H1 (cell line): Measurements from ENCODE around the gene TMTC4. TPM values are rescaled to one million over a fixed set of nuclear protein-coding genes. Genes with fewer than 3 reads are reported as not detected.

Source experiments
- CTCF ChIA-PET: fragments of 300-600 bp; sonication (Branson Sonifier 250); formaldehyde crosslinking; loops from one replicate; lab custom pipeline; 2021; ENCODE audit not compliant: partially characterized antibody; lab: Charles Lee
- POLR2A ChIA-PET: fragments of 300-600 bp; sonication (Branson Sonifier 250); formaldehyde crosslinking; loops from one replicate; lab custom pipeline; 2021; ENCODE audit warnings: inconsistent platforms; ENCODE audit not compliant: partially characterized antibody; lab: Charles Lee
- DNase-seq, 2 experiments: peaks; one replicate each; pipeline versions ENCODE4 v3.0.0 to v3.0.0-alpha.2; 2010 to 2022; ENCODE audit warnings: low spot score in 2 of 2, low read depth in 1 of 2, mixed read lengths in 1 of 2
- FAIRE-seq: peaks from 2 replicates; lab custom pipeline; 2011; peaks lifted over from hg19 to GRCh38; lab: Jason Lieb, UNC
- H2AFZ ChIP-seq: 2 replicates; pipeline ENCODE4 v1.8.1; 2012; ENCODE audit warnings: low read length, inconsistent platforms
- H2AK5ac ChIP-seq: 2 replicates; pipeline ENCODE4 v1.6.1; 2013; ENCODE audit warnings: low read depth, low read length
- H2BK120ac ChIP-seq: replicated peaks from 2 replicates; pipeline ENCODE3; 2013; ENCODE audit warnings: low read depth, low read length, inconsistent platforms
- H2BK12ac ChIP-seq: 2 replicates; pipeline ENCODE4 v1.6.1; 2013; ENCODE audit warnings: low read depth, low read length
- H2BK15ac ChIP-seq: 2 replicates; pipeline ENCODE4 v1.6.1; 2013; ENCODE audit warnings: low read length
- H2BK20ac ChIP-seq: 2 replicates; pipeline ENCODE4 v1.6.1; 2013; ENCODE audit warnings: low read length
- H2BK5ac ChIP-seq: 2 replicates; pipeline ENCODE4 v1.6.1; 2013; ENCODE audit warnings: low read depth, low read length
- H3K14ac ChIP-seq: 2 replicates; pipeline ENCODE4 v1.6.1; 2013; ENCODE audit warnings: inconsistent platforms; ENCODE audit not compliant: insufficient read length
- H3K18ac ChIP-seq: 2 replicates; pipeline ENCODE4 v1.6.1; 2013; ENCODE audit warnings: low read length; ENCODE audit errors: extremely low read depth
- H3K23ac ChIP-seq: 2 replicates; pipeline ENCODE4 v1.6.1; 2013; ENCODE audit warnings: inconsistent platforms; ENCODE audit not compliant: insufficient read length
- H3K23me2 ChIP-seq: 2 replicates; pipeline ENCODE4 v1.6.1; 2013; ENCODE audit warnings: low read depth, low read length
- H3K27ac ChIP-seq: 2 replicates; pipeline ENCODE4 v1.6.1; 2011; ENCODE audit warnings: low read depth, low read length, inconsistent platforms
- H3K27me3 ChIP-seq, 4 experiments: replicated peaks in 1 of 4; 1 replicate in 1 of 4; 2 replicates in 3 of 4; pipeline versions ENCODE4 v1.6.1 to v1.8.1; 2011 to 2013; ENCODE audit warnings: low read length in 3 of 4, mild to moderate bottlenecking in 3 of 4, inconsistent platforms in 2 of 4, mixed read lengths in 2 of 4, moderate library complexity in 1 of 4; ENCODE audit not compliant: control insufficient read depth in 3 of 4, insufficient read depth in 3 of 4; ENCODE audit errors: extremely low read depth in 1 of 4
- H3K36me3 ChIP-seq, 4 experiments: 2 replicates each; pipeline versions ENCODE4 v1.6.1 to v1.8.1; 2011 to 2013; ENCODE audit warnings: mild to moderate bottlenecking in 4 of 4, low read length in 3 of 4, moderate library complexity in 2 of 4, control low read depth in 1 of 4, inconsistent platforms in 1 of 4; ENCODE audit not compliant: insufficient read depth in 4 of 4, control insufficient read depth in 2 of 4
- H3K4ac ChIP-seq: replicated peaks from 2 replicates; pipeline ENCODE3; 2013; ENCODE audit warnings: low read length, low read depth, mixed read lengths, inconsistent platforms; ENCODE audit not compliant: insufficient read length
- H3K4me1 ChIP-seq, 4 experiments: replicated peaks in 1 of 4; 1 replicate in 1 of 4; 2 replicates in 3 of 4; pipeline versions ENCODE4 v1.6.1 to v1.8.1; 2011 to 2013; ENCODE audit warnings: low read length in 3 of 4, inconsistent platforms in 2 of 4, mixed read lengths in 1 of 4; ENCODE audit not compliant: insufficient read depth in 4 of 4, control insufficient read depth in 3 of 4
- H3K4me2 ChIP-seq, 2 experiments: 2 replicates each; pipeline versions ENCODE4 v1.6.1 to v1.8.1; 2011 to 2013; ENCODE audit warnings: low read depth in 2 of 2, low read length in 2 of 2, control low read depth in 1 of 2, inconsistent platforms in 1 of 2, mild to moderate bottlenecking in 1 of 2; ENCODE audit not compliant: insufficient read depth in 1 of 2
- H3K4me3 ChIP-seq, 4 experiments: fragments of 200-600, 300-600 bp in 1 of 4; sonication (generic), shearing (Covaris generic), sonication (Bioruptor Twin) in 1 of 4; 2 replicates each; pipeline versions ENCODE4 v1.5.1 to v1.8.1; 2011 to 2016; ENCODE audit warnings: low read length in 4 of 4, low read depth in 3 of 4, control low read depth in 2 of 4, inconsistent platforms in 2 of 4, mild to moderate bottlenecking in 2 of 4, mixed read lengths in 1 of 4, moderate library complexity in 1 of 4; ENCODE audit not compliant: insufficient read depth in 2 of 4; ENCODE audit errors: extremely low read depth in 1 of 4
- H3K56ac ChIP-seq: replicated peaks from 2 replicates; pipeline ENCODE3; 2013; ENCODE audit warnings: low read depth, mild to moderate bottlenecking, mixed read lengths, low read length, inconsistent platforms; ENCODE audit not compliant: insufficient read length
- H3K79me1 ChIP-seq: 2 replicates; pipeline ENCODE4 v1.6.1; 2013; ENCODE audit warnings: low read depth, low read length, control low read depth
- H3K79me2 ChIP-seq, 2 experiments: 2 replicates each; pipeline versions ENCODE4 v1.6.1 to v1.8.1; 2012 to 2013; ENCODE audit warnings: low read length in 2 of 2, mild to moderate bottlenecking in 2 of 2, inconsistent platforms in 1 of 2; ENCODE audit not compliant: insufficient read depth in 2 of 2, control insufficient read depth in 1 of 2
- H3K9ac ChIP-seq, 4 experiments: replicated peaks in 1 of 4; 1 replicate in 1 of 4; 2 replicates in 3 of 4; pipeline versions ENCODE4 v1.6.1 to v1.8.1; 2011 to 2013; ENCODE audit warnings: low read depth in 3 of 4, low read length in 3 of 4, control low read depth in 2 of 4, mild to moderate bottlenecking in 2 of 4, moderate library complexity in 2 of 4, inconsistent platforms in 1 of 4; ENCODE audit errors: extremely low read depth in 1 of 4
- H3K9me3 ChIP-seq, 2 experiments: 2 replicates each; pipeline versions ENCODE4 v1.6.1 to v1.8.1; 2012 to 2013; ENCODE audit warnings: mild to moderate bottlenecking in 2 of 2, moderate library complexity in 2 of 2, control low read depth in 1 of 2, inconsistent platforms in 1 of 2, low read depth in 1 of 2, low read length in 1 of 2, mixed read lengths in 1 of 2; ENCODE audit not compliant: insufficient read depth in 2 of 2
- H4K20me1 ChIP-seq, 2 experiments: replicated peaks in 1 of 2; 2 replicates each; pipeline versions ENCODE3 to v1.8.1; 2011 to 2013; ENCODE audit warnings: inconsistent platforms in 2 of 2, low read length in 2 of 2, mild to moderate bottlenecking in 1 of 2; ENCODE audit not compliant: insufficient read depth in 2 of 2, control insufficient read depth in 1 of 2
- H4K5ac ChIP-seq: 2 replicates; pipeline ENCODE4 v1.6.1; 2013; ENCODE audit warnings: low read length, low read depth, mixed read lengths, inconsistent platforms; ENCODE audit not compliant: insufficient read length
- H4K8ac ChIP-seq: 2 replicates; pipeline ENCODE4 v1.8.0; 2013; ENCODE audit warnings: mild to moderate bottlenecking, moderate library complexity, low read length, inconsistent platforms; ENCODE audit not compliant: insufficient read depth; ENCODE audit errors: extremely low read depth
- H4K91ac ChIP-seq: replicated peaks from 2 replicates; pipeline ENCODE3; 2013; ENCODE audit warnings: low read length, mixed read lengths, inconsistent platforms; ENCODE audit not compliant: insufficient read length
- BACH1 ChIP-seq: IDR thresholded peaks from 2 replicates; pipeline ENCODE4 v1.6.1; 2012; ENCODE audit warnings: low read length, improper control_type of control experiment
- EGR1 ChIP-seq: IDR thresholded peaks from 2 replicates; pipeline ENCODE4 v1.6.1; 2011; ENCODE audit warnings: low read depth, low read length, borderline replicate concordance
- FOSL1 ChIP-seq: IDR thresholded peaks from 2 replicates; pipeline ENCODE4 v1.6.1; 2011; ENCODE audit warnings: mild to moderate bottlenecking, low read depth, low read length, moderate library complexity; ENCODE audit not compliant: insufficient read depth
- KDM5A ChIP-seq: fragments of 200-600 bp; IDR thresholded peaks from 2 replicates; pipeline ENCODE4 v1.7.1; 2012; ENCODE audit warnings: mild to moderate bottlenecking, low read length, inconsistent platforms, mixed read lengths
- SAP30 ChIP-seq: fragments of 300-600 bp; sonication (generic); IDR thresholded peaks from 2 replicates; pipeline ENCODE4 v1.7.1; 2012; ENCODE audit warnings: low read length, moderate library complexity, mild to moderate bottlenecking, inconsistent platforms; ENCODE audit not compliant: insufficient read depth, insufficient replicate concordance
- SIN3A ChIP-seq, 2 experiments: IDR thresholded peaks in 1 of 2; conservative IDR thresholded peaks in 1 of 2; 2 replicates each; pipeline ENCODE4 v1.6.1; 2011 to 2012; ENCODE audit warnings: low read length in 2 of 2, improper control_type of control experiment in 1 of 2, low read depth in 1 of 2, mild to moderate bottlenecking in 1 of 2
- SP2 ChIP-seq: IDR thresholded peaks from 2 replicates; pipeline ENCODE4 v1.6.1; 2012; ENCODE audit warnings: mild to moderate bottlenecking, low read length, inconsistent platforms
- SUZ12 ChIP-seq: fragments of 200-600 bp; sonication (generic); IDR thresholded peaks from 2 replicates; pipeline ENCODE4 v1.6.1; 2012; ENCODE audit warnings: mild to moderate bottlenecking, inconsistent platforms, low read length, moderate library complexity, mixed read lengths
- TCF12 ChIP-seq: IDR thresholded peaks from 2 replicates; pipeline ENCODE4 v1.6.1; 2011; ENCODE audit warnings: low read depth, mild to moderate bottlenecking, low read length
- USF2 ChIP-seq: IDR thresholded peaks from 2 replicates; pipeline ENCODE4 v1.6.1; 2011; ENCODE audit warnings: low read length, improper control_type of control experiment
- WGBS, 2 experiments: shearing (Covaris generic) in 1 of 2; methylation state at CpG; one replicate each; pipeline versions ENCODE4 v1.1.6 to v1.1.7; 2013 to 2015; ENCODE audit warnings: low lambda C conversion rate in 2 of 2, mixed read lengths in 2 of 2, inconsistent platforms in 1 of 2, low coverage in 1 of 2, missing lambda C conversion rate in 1 of 2; ENCODE audit not compliant: insufficient replicate concordance in 2 of 2, insufficient coverage in 1 of 2, insufficient read length in 1 of 2; ENCODE audit errors: extremely low coverage in 1 of 2, missing lambda C conversion rate in 1 of 2; 5-methylcytosine and 5-hydroxymethylcytosine counted together
- polyA plus RNA-seq, 7 experiments: library from polyadenylated mRNA; depleted of rRNA in 3 of 7; stranded (reverse) in 5 of 7; unstranded in 2 of 7; fragments of >200 nt in 5 of 7; fragments of 200-250 nt in 2 of 7; gene quantifications; 1 replicate in 5 of 7; 2 replicates in 1 of 7; 4 replicates in 1 of 7; pipeline versions ENCODE4 v1.2.1 to v1.2.3, GENCODE V29; 2011 to 2013; ENCODE audit warnings: missing spikeins in 2 of 7, mixed read lengths in 2 of 7
- total RNA-seq: library from RNA; stranded (reverse); fragmentation: NEBNext Ultra II Directional; extraction: Animal tissue kit (Norgen Biotek cat#: 25700); gene quantifications from 2 replicates; pipeline ENCODE4 v1.2.1, GENCODE V29; 2021

The TMTC4 gene
- total and polyA plus RNA-seq, 2 of the 8 experiments (the other 6 are each of a cell fraction or from before 2014, with no cell fraction given) = 26.3 to 42.6 TPM

GRCh38 chr13:100668408-100668807 is 6.2 kb downstream of the TMTC4 start:
- Histone ChIP-seq H2BK15ac (no peak overlapping the region), H2BK120ac (no peak overlapping the region), H4K91ac (no peak overlapping the region), H3K79me1 (peaks cover 6% of the 10 kb centered on the region; the same call in 1 of the 2 replicates), H2BK20ac (no peak overlapping the region), H3K27ac (no peak overlapping the region), H4K20me1 (peaks cover 6 to 8% of the 10 kb centered on the region in 2 experiments), H3K18ac (no peak overlapping the region), H3K4me3 (no peak overlapping the region), H2AFZ (no peak overlapping the region), H3K14ac (no peak overlapping the region), H3K56ac (no peak overlapping the region), H3K4me1 (peaks cover 0 to 3% (median 3%) of the 10 kb centered on the region in 4 experiments; a peak in 6 of 7 replicates), H3K9me3 (no peaks in the 10 kb centered on the region), H3K4me2 (no peak overlapping the region), H3K27me3 (no peaks in the 10 kb centered on the region), H3K4ac (no peak overlapping the region), H2BK12ac (no peak overlapping the region), H3K23ac (no peak overlapping the region), H3K9ac (no peak overlapping the region), H4K5ac (no peak overlapping the region), H3K36me3 (peaks cover 2 to 54% (median 36%) of the 10 kb centered on the region in 4 experiments; a peak in 7 of 8 replicates), H4K8ac (no peak overlapping the region), H2AK5ac (no peak overlapping the region), H3K79me2 (peaks cover 10 to 28% of the 10 kb centered on the region in 2 experiments), H2BK5ac (no peak overlapping the region), H3K23me2 (peaks cover under 1% of the 10 kb centered on the region; the same call in 1 of the 2 replicates)
- TF ChIP-seq BACH1 (no peak), SAP30 (no peak), SIN3A (conservative IDR thresholded peaks at IDR 0.05 in 1 of 2, IDR thresholded peaks at IDR 0.05 in 1 of 2; ENCODE audit: low read depth in 1 of 2, low read length in 2 of 2) (no peak), KDM5A (no peak), SP2 (no peak), SUZ12 (no peak), USF2 (no peak), FOSL1 (no peak), EGR1 (no peak), TCF12 (no peak)
- no peak for FAIRE-seq
- CTCF ChIA-PET = interaction anchor here (0.9 to 1.7 kb wide), 5 partner anchors 9 to 1051 kb away, joined by 3 to 4 read pairs (median 4); no protein-coding TSS in a partner anchor
- no peak for DNase-seq
- WGBS, 2 experiments = 89% methylated on average over 7 of the region's 7 CpGs; no CpG with 5 or more reads in 1 of the 2 experiments
- POLR2A ChIA-PET = no interaction called here
